ENCODE data around the gene BAIAP2. TPM values are rescaled to one million over a fixed set of nuclear protein-coding genes. Genes with fewer than 3 reads are reported as not detected.

The BAIAP2 gene
- total and polyA plus RNA-seq, 2 donors: 8.4 to 23.1 TPM

GRCh38 chr17:81119223-81120148 is 84.5 kb downstream of the BAIAP2 start:
- no peak overlapping the region for H3K27ac ChIP-seq (ENCODE audit: low read depth in 1 of 2, low read length in 1 of 2)
- peaks cover 0 to 2% of the 10 kb centered on the region in 2 donors for H3K9me3 ChIP-seq (ENCODE audit: control insufficient read depth in 2 of 2, insufficient read depth in 1 of 2, low read length in 1 of 2)
- peak in 5 of 9 donors; percentile 10 to 67 (median 59) for DNase-seq (ENCODE audit: low read depth in 6 of 9, low spot score in 9 of 9)
- H3K4me3 ChIP-seq (ENCODE audit: low read length in 2 of 2): no peak overlapping the region
- peaks cover 3 to 56% of the 10 kb centered on the region in 2 donors for H3K27me3 ChIP-seq (ENCODE audit: control insufficient read depth in 2 of 2, insufficient read depth in 1 of 2, low read length in 1 of 2)
- peaks cover 0 to 7% of the 10 kb centered on the region in 2 donors for H3K4me1 ChIP-seq (ENCODE audit: control insufficient read depth in 2 of 2, insufficient read depth in 2 of 2, low read length in 2 of 2)
- H3K36me3 ChIP-seq (ENCODE audit: control insufficient read depth in 2 of 2, insufficient read depth in 2 of 2, low read length in 1 of 2): no peaks in the 10 kb centered on the region
- WGBS: 42% methylated on average over 89 of the region's 89 CpGs

- Histone ChIP-seq H3K27me3 (ENCODE audit: control insufficient read depth in 2 of 2, insufficient read depth in 1 of 2, low read length in 1 of 2) (peaks cover 3 to 56% of the 10 kb centered on the region in 2 donors), H3K4me1 (ENCODE audit: control insufficient read depth in 2 of 2, insufficient read depth in 2 of 2, low read length in 2 of 2) (peaks cover 0 to 7% of the 10 kb centered on the region in 2 donors), H3K4me3 (ENCODE audit: low read length in 2 of 2) (no peak overlapping the region), H3K27ac (ENCODE audit: low read depth in 1 of 2, low read length in 1 of 2) (no peak overlapping the region), H3K36me3 (ENCODE audit: control insufficient read depth in 2 of 2, insufficient read depth in 2 of 2, low read length in 1 of 2) (no peaks in the 10 kb centered on the region), H3K9me3 (ENCODE audit: control insufficient read depth in 2 of 2, insufficient read depth in 1 of 2, low read length in 1 of 2) (peaks cover 0 to 2% of the 10 kb centered on the region in 2 donors)
- DNase-seq (ENCODE audit: low read depth in 6 of 9, low spot score in 9 of 9): no peak
- WGBS: 94% methylated on average over 33 of the region's 33 CpGs
Observed at GRCh38 chr17:81120149-81120484, 85.2 kb downstream of the BAIAP2 start.

- WGBS: 92% methylated on average over 45 of the region's 45 CpGs
- H3K4me1 ChIP-seq (ENCODE audit: control insufficient read depth in 2 of 2, insufficient read depth in 2 of 2, low read length in 2 of 2): peaks cover 0 to 7% of the 10 kb centered on the region in 2 donors
- no peaks in the 10 kb centered on the region for H3K36me3 ChIP-seq (ENCODE audit: control insufficient read depth in 2 of 2, insufficient read depth in 2 of 2, low read length in 1 of 2)
- peaks cover 3 to 56% of the 10 kb centered on the region in 2 donors for H3K27me3 ChIP-seq (ENCODE audit: control insufficient read depth in 2 of 2, insufficient read depth in 1 of 2, low read length in 1 of 2)
- DNase-seq (ENCODE audit: low read depth in 6 of 9, low spot score in 9 of 9): no peak
- peaks cover 0 to 2% of the 10 kb centered on the region in 2 donors for H3K9me3 ChIP-seq (ENCODE audit: control insufficient read depth in 2 of 2, insufficient read depth in 1 of 2, low read length in 1 of 2)
- H3K27ac ChIP-seq (ENCODE audit: low read depth in 1 of 2, low read length in 1 of 2): no peak overlapping the region
- H3K4me3 ChIP-seq (ENCODE audit: low read length in 2 of 2): no peak overlapping the region
Observed at GRCh38 chr17:81120695-81121621, 86.0 kb downstream of the BAIAP2 start.

GRCh38 chr17:81121841-81122733 is 87.1 kb downstream of the BAIAP2 start:
- DNase-seq (ENCODE audit: low read depth in 6 of 9, low spot score in 9 of 9): no peak
- H3K4me1 ChIP-seq (ENCODE audit: control insufficient read depth in 2 of 2, insufficient read depth in 2 of 2, low read length in 2 of 2): peaks cover 0 to 7% of the 10 kb centered on the region in 2 donors
- H3K9me3 ChIP-seq (ENCODE audit: control insufficient read depth in 2 of 2, insufficient read depth in 1 of 2, low read length in 1 of 2): peaks cover 0 to 2% of the 10 kb centered on the region in 2 donors
- WGBS: 92% methylated on average over 109 of the region's 109 CpGs
- no peak overlapping the region for H3K4me3 ChIP-seq (ENCODE audit: low read length in 2 of 2)
- peaks cover 3 to 54% of the 10 kb centered on the region in 2 donors for H3K27me3 ChIP-seq (ENCODE audit: control insufficient read depth in 2 of 2, insufficient read depth in 1 of 2, low read length in 1 of 2)
- H3K36me3 ChIP-seq (ENCODE audit: control insufficient read depth in 2 of 2, insufficient read depth in 2 of 2, low read length in 1 of 2): no peaks in the 10 kb centered on the region
- H3K27ac ChIP-seq (ENCODE audit: low read depth in 1 of 2, low read length in 1 of 2): no peak overlapping the region

- Histone ChIP-seq H3K36me3 (ENCODE audit: control insufficient read depth in 2 of 2, insufficient read depth in 2 of 2, low read length in 1 of 2) (no peaks in the 10 kb centered on the region), H3K4me3 (ENCODE audit: low read length in 2 of 2) (no peak overlapping the region), H3K27me3 (ENCODE audit: control insufficient read depth in 2 of 2, insufficient read depth in 1 of 2, low read length in 1 of 2) (peaks cover 3 to 44% of the 10 kb centered on the region in 2 donors), H3K4me1 (ENCODE audit: control insufficient read depth in 2 of 2, insufficient read depth in 2 of 2, low read length in 2 of 2) (peaks cover 0 to 7% of the 10 kb centered on the region in 2 donors), H3K27ac (ENCODE audit: low read depth in 1 of 2, low read length in 1 of 2) (no peak overlapping the region), H3K9me3 (ENCODE audit: control insufficient read depth in 2 of 2, insufficient read depth in 1 of 2, low read length in 1 of 2) (peaks cover 0 to 2% of the 10 kb centered on the region in 2 donors)
- DNase-seq (ENCODE audit: low read depth in 6 of 9, low spot score in 9 of 9): no peak
- 94% methylated on average over 39 of the region's 39 CpGs for WGBS
Observed at GRCh38 chr17:81123052-81124048, 88.4 kb downstream of the BAIAP2 start.

GRCh38 chr17:81124377-81124776 is 89.4 kb downstream of the BAIAP2 start:
- no peak for DNase-seq (ENCODE audit: low read depth in 6 of 9, low spot score in 9 of 9)
- Histone ChIP-seq H3K4me1 (ENCODE audit: control insufficient read depth in 2 of 2, insufficient read depth in 2 of 2, low read length in 2 of 2) (no peaks in the 10 kb centered on the region), H3K36me3 (ENCODE audit: control insufficient read depth in 2 of 2, insufficient read depth in 2 of 2, low read length in 1 of 2) (no peaks in the 10 kb centered on the region), H3K27me3 (ENCODE audit: control insufficient read depth in 2 of 2, insufficient read depth in 1 of 2, low read length in 1 of 2) (peaks cover 0 to 34% of the 10 kb centered on the region in 2 donors), H3K27ac (ENCODE audit: low read depth in 1 of 2, low read length in 1 of 2) (no peak overlapping the region), H3K4me3 (ENCODE audit: low read length in 2 of 2) (no peak overlapping the region), H3K9me3 (ENCODE audit: control insufficient read depth in 2 of 2, insufficient read depth in 1 of 2, low read length in 1 of 2) (peaks cover 0 to 2% of the 10 kb centered on the region in 2 donors)
- WGBS: 97% methylated on average over 18 of the region's 18 CpGs

- Histone ChIP-seq H3K4me1 (ENCODE audit: control insufficient read depth in 2 of 2, insufficient read depth in 2 of 2, low read length in 2 of 2) (no peaks in the 10 kb centered on the region), H3K36me3 (ENCODE audit: control insufficient read depth in 2 of 2, insufficient read depth in 2 of 2, low read length in 1 of 2) (no peaks in the 10 kb centered on the region), H3K9me3 (ENCODE audit: control insufficient read depth in 2 of 2, insufficient read depth in 1 of 2, low read length in 1 of 2) (no peaks in the 10 kb centered on the region), H3K4me3 (ENCODE audit: low read length in 2 of 2) (no peak overlapping the region), H3K27me3 (ENCODE audit: control insufficient read depth in 2 of 2, insufficient read depth in 1 of 2, low read length in 1 of 2) (peaks cover 0 to 21% of the 10 kb centered on the region in 2 donors), H3K27ac (ENCODE audit: low read depth in 1 of 2, low read length in 1 of 2) (no peak overlapping the region)
- DNase-seq (ENCODE audit: low read depth in 6 of 9, low spot score in 9 of 9): no peak
- 96% methylated on average over 14 of the region's 14 CpGs for WGBS
Observed at GRCh38 chr17:81125573-81126081, 90.7 kb downstream of the BAIAP2 start.

Data from thymus (tissue), 11 donors.